GM21360 (cell line): ENCODE data around the gene ABLIM1.

Experiments
- ATAC-seq: cut with Tn5 transposase; IDR thresholded peaks from one replicate; pipeline ENCODE4 v1.9.1; 2021; ENCODE audit warnings: mild to moderate bottlenecking, moderate library complexity; ENCODE audit not compliant: unreplicated experiment

ABLIM1 gene

DNA sequence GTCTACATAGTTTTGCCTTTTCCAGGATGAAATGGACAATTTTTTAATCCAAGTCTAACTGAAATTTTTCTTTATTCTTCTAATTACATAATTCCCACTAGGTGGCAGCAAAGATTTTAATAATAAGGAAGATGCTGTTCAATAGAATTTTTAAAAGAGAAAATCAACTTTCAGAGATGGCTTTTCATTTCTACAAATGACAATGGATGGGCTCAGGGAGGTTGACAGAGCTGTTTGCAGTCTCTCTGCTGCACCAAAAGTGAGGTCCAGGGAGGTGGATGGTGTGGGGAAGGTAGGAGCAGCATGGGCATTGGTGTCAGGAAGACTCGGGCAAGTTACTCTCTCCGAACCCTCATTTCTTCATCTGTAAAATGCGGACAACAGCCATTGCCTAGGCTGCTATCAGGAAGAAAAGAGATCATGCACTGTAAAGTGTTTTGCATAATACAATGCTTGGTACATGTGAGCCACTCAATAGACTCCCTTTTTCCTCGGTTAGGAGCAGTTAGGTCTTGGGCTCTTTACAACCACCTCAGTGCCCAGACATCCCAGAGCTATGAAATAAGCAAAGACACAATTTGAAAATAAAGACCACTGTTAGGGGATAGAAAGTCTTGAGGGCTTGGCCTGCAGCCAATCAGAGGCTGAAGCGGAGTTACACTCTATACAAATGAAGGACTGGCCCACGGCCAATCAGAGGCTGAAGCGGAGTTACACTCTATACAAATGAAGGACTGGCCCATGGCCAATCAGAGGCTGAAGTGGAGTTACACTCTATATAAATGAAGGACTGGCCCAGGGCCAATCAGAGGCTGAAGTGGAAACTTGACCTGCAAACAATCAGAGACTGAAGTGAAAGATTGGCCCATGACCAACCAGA lies 107.1 kb downstream of the ABLIM1 start:
- no peak for ATAC-seq

DNA sequence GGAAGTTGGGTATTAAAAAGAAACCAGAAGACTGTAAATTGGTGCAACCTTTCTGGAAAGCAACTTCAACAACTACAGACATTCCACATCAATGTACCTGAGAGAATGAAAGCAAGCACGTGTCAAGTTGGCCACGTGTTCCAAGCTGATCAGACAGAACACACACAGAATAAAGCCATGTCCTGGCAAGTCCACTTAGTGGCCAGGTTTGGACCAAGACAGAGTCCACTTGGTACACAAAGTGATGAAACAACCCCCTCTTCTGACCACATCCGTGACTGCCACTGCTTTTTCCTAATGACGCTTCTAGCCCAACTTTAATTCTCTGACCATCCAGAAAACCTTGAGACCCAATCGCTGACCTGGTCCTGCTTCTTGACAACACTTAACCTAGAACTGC lies 109.4 kb downstream of the ABLIM1 start:
- ATAC-seq, result no peak

DNA sequence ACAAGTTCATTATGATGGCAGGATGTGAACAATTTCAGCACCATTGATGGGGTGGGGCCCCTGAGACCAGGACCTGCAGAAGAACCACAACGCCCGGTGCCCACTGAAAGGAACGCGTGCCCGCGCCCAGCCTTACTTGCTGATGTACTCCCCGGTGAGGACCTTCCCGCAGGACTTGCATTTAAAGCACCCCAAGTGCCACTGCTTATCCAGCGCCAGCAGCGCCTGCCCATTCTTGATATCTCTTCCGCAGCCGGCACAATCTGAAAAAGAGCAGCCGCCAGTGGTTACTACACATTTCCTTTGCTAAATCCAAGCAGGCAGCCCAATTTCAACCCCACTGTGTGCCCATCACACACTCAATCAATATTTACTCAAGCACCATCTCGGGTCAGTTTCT lies 110.6 kb downstream of the ABLIM1 start:
- no peak for ATAC-seq

DNA sequence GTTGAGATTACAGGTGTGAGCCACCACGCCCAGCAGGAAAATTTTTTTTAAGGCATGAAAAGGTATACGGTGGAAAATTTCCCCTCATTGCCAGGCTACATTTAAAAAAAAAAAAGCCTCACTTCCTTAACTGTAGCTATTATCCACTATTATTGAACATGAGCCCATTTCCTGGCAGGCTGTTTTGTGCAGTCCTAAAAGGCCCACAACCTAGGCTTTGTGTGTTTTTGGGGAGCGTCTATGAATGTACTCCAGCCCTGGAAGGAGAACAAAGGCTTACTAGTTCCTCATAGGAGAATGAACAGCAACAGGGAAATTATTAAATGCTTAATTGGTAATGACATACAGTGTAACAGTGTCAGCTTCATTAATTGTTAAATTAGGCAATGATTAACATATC lies 111.0 kb downstream of the ABLIM1 start:
- no peak for ATAC-seq

DNA sequence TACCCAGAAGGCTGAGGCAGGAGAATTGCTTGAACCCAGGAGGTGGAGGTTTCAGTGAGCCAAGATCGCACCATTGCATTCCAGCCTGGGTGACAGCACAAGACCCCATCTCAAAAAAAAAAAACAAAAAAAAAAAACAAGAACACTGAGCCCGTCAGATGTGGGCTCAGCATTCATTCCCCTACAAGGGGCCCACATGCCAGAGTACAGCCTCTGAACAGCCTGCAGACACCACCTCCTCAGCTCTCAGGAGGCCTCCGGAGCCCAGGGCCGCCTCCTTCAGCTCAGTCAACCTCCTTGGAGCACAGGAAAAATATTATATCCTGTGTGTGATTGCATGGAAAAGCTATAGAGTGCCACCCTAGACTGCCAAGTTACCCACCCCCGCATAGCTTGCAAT lies 112.3 kb downstream of the ABLIM1 start:
- ATAC-seq, result no peak

DNA sequence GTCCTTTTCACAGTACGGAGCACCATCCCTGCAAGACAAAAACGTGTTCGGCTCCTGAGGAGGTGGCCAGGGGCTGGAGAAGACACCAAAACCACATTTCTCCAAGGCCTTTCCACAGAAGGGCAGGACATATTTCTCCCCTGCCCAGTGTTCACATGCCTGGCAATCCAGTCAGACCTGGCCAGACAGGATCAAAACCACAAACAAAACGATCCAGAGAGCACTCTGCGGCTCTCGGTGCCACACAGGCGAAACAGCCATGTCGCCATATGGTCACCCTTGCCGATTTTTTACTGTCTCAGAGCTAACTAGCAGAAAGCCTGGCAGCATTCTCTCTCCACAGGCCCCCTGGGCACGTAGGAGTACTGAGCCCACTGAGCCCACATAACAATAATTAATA lies 113.0 kb downstream of the ABLIM1 start:
- no peak for ATAC-seq

DNA sequence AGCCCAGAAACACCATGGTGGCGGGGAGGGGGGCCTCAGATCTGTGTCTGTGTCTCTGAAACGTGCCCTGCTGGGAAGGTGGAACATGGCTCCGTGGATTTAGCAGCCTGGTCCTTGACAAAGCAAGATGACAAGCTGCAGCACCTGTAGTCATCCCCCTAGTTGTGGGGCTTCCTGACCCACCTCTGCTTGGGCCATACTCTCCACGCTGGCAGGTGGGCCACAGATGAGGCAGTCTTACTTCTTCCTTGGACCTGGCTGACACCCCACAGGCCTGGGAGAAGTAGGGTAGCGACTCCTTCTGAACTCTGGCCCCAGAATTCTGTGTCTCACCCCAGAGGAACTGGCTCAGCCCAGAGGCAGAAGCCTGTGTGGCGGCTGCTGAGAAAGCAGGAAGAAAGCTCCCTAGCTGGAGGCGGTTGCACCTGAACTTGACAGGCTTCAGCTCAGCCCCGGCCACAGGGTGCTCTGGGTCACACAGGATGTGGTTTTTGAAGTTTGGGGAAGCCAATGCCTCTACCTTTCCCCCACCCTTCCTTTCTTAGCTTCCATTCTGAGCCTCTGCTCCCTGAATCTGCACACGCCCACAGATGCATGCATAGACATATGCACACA lies 113.9 kb downstream of the ABLIM1 start:
- ATAC-seq, result peak; percentile 95

DNA sequence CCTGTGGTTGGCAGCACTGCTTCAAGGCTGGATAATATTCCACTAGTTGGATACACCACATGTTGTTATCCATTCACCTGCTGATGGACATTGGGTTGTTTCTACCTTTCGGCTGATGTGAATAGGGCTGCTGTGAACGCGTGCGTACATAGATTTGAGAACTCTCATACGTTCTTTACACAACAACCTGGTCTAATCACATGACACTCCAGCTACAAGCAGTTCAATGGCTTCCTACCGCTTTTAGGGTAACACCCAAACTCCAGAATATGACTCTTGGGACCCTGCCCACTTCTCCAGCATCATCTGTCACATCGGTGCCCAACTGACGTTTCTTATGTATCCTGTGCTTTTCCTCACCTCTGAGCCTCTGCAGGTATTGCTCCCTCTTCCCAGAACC lies 114.6 kb downstream of the ABLIM1 start:
- ATAC-seq, result no peak

DNA sequence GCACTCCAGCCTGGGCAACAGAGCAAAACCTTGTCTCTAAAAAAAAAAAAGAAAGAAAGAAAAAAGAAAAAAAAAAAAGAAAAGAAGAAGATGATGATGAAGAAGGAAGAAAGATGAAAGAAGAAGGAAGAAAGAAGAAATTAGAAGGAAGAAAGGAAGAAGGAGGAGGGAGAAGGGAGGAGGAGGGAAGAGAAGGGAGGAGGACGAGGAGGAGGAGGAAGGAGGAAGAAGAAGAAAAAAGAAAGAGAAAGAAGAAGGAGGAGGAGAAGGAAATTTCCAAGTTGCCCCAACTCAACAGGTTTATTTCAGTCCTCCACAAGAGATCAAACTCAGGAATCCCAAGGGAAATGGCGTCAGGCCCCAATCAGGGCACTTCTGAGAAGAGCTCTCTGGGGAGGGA lies 115.7 kb downstream of the ABLIM1 start:
- ATAC-seq, result no peak

DNA sequence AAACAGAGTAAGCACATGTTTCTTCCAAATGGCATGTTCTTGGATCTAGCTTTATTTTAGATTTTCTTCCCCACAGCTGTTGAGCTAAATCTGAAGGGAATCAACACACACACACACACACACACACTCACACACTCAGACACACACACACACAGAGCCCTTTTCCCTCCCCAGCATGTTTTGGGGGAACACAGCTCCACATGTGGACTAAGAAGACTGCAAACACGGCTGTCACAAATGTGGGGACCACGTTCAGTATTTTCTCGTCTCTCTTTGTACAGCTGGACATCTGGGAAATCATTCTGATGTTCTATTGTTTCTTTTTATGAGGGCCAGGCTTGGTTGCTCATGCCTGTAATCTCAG lies 116.3 kb downstream of the ABLIM1 start:
- ATAC-seq, result no peak

DNA sequence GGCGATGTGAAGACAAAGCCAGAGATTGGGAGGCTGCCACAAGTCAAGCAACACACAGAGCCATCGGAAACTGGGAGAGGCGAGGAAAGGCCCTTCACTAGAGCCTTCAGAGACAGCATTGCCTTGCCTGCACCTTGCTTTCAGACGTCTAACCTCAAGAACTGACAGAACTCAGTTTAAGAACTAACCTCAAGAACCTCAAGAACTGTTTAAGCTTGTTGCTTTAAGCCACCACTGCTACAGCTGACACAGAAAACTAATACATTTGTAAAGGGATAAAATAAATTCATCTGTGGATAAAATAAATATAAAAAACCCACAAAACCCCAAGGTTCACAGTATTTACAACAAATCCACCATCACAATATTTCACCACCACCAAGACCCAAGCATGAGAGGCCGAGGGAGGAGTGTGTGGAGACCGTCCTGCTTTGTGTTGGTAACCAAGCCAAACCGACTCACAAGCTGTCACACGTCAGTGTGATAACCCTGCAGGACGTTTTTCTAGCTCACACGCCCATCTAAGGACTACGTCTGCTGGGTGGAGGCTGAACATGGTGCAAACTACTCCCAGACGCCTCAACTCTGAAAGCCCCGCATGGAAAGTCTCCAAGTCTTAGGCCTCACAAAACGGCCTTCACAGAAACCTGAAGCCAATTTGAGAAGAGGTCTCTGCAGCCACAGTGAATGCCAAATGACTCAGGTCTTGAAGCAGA lies 116.8 kb downstream of the ABLIM1 start:
- no peak for ATAC-seq

DNA sequence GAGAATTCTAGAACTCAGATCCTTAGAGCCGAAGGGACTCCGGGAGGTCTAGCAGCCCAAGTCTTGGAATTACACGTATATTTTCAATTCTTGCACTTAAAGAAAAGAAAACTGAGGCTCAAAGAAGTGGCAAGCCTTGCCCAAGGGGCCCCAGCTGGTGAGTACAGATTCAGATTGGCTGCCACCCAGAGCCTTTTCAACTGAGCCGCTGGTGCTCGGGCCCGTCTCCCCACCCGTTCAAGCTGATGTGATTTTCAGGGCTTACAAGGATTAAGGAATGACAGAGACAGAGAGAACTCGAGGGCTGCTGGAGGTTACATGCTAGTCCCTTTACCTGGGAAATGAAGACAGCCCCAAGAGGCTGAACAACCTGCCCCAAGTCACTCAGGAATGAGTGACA lies 117.8 kb downstream of the ABLIM1 start:
- ATAC-seq, result no peak

DNA sequence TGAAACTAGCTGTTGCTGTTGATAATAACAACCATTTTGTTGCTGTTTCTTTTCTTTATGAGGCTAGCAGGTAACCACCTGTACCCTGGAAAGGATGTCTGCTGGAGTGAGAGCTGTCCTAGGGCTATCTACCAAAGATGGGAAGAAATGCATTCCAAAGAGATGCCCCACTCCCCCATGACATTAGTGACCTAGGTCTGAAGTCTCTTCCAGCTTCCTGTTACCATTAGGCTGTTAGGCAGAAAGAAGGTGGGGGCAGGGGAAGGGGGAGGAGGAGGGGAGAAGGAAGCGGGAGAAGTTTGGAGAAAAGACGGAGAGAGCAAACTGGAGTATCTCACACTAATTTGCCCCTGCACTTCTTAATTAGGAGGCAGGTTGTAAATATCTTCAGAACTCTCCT lies 118.5 kb downstream of the ABLIM1 start:
- no peak for ATAC-seq

DNA sequence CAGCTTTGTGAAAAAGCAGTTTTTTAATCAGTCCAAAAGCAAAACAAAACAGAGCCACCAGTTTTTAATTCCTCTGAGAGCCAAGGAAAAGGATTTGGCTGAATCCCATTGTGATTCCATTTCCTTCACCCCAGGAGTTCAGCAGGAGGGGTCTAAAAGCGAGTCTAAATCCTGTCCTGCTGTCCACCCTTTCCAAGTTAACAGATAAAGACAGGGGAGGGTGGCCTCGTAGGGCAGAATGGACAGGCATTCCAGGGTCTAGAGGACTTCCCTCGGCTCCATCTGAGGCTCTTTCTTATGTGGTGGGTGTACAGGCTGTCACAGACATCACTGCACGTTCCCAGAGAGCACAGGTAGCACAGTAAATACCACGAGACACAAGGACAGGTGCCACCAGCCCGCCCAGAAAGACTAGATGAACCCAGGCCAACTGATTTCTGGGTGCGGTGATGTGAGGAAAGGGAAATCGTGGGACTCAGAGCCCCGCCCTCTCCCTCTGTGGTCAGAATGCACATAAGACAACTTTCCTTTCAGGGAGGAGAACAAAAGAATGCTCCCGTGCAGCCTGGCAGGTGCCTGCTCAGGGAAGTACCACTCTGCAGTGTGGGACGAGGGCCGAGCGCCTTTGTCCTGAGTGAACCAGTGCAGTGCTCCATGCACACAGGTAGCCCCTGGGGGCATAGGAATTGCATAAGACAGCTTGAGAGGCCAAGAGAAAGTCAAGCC lies 119.7 kb downstream of the ABLIM1 start:
- ATAC-seq, result peak; percentile 69

DNA sequence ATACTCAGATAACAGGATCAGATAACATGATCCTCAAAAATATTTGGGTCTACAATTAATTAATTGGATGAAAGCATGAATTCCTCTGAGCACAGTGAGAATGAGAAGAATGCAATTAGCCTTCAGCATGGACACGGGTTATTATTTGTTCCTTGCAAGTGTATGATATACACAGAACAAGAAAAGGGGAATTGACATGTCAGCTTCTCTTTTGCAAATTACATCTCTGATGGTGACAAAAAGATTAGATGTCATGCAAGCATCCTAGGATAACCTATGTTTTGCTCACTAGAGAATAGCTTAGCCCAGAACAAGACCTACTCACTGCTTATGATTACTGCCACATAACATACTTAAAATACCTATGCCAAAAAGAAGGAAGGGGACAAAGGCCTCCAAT lies 120.3 kb downstream of the ABLIM1 start:
- no peak for ATAC-seq

DNA sequence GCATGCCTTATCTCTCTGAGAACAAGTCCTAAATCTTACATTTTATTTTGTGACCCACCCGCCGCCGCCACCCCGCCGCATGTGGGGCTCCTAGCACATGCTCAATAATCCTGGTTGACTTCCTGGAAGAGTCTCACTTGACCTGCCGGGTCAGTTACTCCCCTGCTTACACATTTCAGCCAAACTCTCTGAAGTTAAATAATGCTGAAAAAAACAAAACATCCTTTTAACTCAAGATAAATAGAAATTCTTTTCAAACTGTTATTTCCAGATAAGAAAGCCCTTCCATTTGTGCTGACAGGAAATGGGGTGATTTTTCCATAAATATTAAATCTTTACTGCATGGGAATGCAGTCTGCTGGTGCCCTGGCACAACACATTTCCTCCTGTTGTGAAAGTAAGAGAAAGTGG lies 123.5 kb downstream of the ABLIM1 start:
- no peak for ATAC-seq

DNA sequence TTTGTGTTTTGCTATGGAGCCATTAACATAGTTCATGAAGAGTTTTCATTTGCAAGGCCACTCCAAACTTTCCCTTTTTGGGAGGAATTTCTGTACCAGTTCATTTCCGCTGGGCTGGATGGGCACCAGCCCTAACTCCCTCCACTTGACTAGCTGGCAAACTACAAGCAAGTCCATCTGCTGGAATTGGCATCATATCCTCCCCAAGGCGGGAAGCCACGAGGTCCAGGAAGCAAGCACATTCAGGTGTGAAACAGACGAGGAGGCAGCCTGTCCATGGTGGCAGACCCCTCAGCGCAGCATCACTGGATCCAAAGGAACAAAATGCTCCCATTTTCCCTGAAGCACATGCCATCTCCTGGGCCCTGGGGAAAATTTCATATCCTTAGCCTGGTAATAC lies 125.8 kb downstream of the ABLIM1 start:
- no peak for ATAC-seq

DNA sequence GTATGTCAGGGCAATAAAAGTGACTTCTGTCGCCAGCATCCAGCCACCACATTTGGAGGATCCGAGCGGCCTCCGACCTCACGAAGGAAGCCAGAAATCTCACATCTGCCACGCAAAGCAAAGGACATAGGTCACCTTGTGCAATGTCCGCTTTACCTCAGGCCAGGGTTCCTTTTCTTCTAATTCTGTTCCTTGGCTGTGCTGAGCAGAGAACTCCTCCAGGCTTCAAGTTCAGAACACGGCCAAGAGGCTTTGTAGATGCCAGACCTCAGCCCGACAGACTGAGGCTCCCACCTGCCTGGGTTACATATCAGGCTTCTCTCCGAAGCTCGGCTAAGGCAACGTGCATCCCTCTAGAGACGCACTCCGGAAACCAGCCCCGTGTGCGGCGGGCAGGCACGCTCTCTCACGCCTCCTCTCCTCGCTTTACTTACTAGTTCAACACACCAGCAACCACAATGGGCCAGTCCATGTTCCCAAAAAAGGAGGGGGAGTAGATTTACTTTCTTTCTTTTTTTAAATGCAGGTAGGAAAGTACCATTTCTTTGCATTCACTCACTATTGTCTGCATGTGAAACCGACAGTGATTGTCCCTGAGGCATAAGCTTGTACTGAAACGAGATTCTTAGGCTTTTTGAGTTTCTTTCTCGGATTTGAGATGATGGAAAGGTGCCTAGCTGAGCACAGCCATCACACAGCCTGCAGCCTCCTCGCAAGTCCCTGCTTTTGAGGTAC lies 131.4 kb downstream of the ABLIM1 start:
- ATAC-seq, result peak; percentile 96

DNA sequence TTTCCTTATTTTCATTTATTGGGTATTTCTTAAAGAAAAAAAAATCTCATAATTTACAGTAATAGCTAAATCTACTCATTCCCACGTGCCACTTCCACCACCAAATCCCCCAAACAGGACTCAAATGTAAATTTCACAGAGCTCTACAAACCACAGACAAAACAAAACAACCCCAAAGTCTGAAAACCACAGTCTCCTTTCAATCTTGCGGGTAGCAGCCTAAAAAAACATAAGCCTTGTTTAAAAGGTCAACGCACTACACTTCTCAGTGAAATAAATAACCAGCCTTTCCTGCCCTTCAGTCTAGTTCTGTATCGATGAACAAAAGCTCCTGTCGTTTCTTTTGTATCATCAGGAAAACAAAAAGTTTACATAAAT lies 132.0 kb downstream of the ABLIM1 start:
- ATAC-seq, result peak; percentile 3

DNA sequence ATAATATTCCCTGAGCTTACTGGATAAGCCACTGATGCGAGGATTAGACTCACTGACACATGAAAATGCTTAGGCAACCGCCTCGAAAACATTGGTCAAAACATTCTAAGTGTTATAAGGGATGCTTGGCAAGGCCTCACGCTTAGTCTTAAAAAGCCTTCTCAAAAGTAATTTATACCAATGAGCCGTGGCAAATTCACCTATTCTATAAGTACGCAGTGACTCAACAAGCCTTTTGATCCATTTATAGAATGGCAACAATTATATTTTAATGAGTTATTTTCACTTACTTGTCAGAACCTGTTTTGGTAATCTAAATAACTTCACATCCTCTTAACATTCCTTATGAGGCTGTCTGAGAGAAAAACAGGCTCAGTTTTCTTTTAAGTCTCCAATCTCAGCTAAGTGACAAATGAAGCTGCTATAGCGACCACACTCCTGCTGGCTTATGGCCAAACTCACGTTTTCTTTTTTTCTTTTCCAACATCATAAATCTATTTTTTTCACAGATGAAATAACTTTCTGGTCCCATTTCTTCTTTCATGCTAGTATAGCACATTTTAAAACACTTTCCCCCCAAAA lies 132.6 kb downstream of the ABLIM1 start:
- no peak for ATAC-seq
